Measurements from ENCODE around the gene TTL. TPM values are rescaled to one million over a fixed set of nuclear protein-coding genes. Genes with fewer than 3 reads are reported as not detected.

Gene TTL
- total RNA-seq, 1 experiment from 2014 or later: 58.9 TPM

DNA sequence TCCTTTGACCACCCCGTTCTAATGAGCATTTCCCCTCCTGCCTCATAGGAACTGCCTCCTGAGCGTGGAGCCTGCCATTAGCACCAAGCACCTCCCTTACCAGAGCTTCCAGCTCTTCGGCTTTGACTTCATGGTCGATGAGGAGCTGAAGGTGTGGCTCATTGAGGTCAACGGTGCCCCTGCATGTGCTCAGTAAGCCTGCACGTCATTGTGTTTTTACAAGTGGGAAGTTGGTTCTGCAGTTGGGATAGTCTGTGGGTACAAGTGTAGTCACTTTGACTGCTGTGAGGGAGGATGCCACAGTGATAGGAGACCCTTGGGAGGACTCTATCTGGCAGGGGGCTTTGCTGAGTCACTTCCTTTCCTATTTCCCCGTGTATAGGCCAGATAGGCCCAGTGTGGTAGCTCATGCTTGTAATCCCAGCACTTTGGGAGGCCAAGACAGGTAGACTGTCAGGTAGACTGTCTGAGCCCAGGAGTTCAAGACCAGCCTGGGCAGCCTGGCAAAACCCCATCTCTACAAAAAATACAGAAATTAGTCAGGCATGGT, 38.4 kb downstream of the TTL start:
- Histone ChIP-seq H4K5ac (ENCODE audit: insufficient read length, low read depth, low read length) (no peak overlapping the region), H3K23ac (ENCODE audit: insufficient read length, low read depth, low read length) (no peak overlapping the region), H2AK5ac (ENCODE audit: insufficient read length, low read length) (no peak overlapping the region), H3K4me1 (ENCODE audit: insufficient read depth, low read length) (no peaks in the 10 kb centered on the region), H3K79me2 (ENCODE audit: insufficient read depth, low read length) (no peaks in the 10 kb centered on the region), H2BK20ac (ENCODE audit: low read depth, low read length, poor library complexity, severe bottlenecking) (no peak overlapping the region), H3T11ph (ENCODE audit: low read length) (no peak overlapping the region), H3K14ac (ENCODE audit: insufficient read depth, low read length) (no peak overlapping the region), H4K8ac (replicated peaks; ENCODE audit: insufficient read length, low read depth, low read length) (no peak overlapping the region), H3K23me2 (ENCODE audit: insufficient read length, low read depth, low read length, poor library complexity, severe bottlenecking) (no peaks in the 10 kb centered on the region), H3K18ac (ENCODE audit: insufficient read length, low read depth, low read length) (no peak overlapping the region), H4K91ac (ENCODE audit: insufficient read length, low read depth, low read length) (no peak overlapping the region), H3K9me3 (ENCODE audit: control insufficient read depth, low read depth, low read length) (no peaks in the 10 kb centered on the region), H2BK15ac (ENCODE audit: low read depth, low read length) (no peak overlapping the region), H3K4ac (ENCODE audit: low read depth, low read length) (no peak overlapping the region), H2AFZ (ENCODE audit: low read length) (no peak overlapping the region), H3K79me1 (ENCODE audit: insufficient read depth, low read depth, low read length, poor library complexity, severe bottlenecking) (no peaks in the 10 kb centered on the region), H3K56ac (ENCODE audit: insufficient read length, low read depth, low read length) (no peak overlapping the region), H3K4me2 (ENCODE audit: insufficient read depth, insufficient read length, low read length) (no peak overlapping the region), H2BK120ac (ENCODE audit: low read depth, low read length, poor library complexity, severe bottlenecking) (no peak overlapping the region), H3K27ac (ENCODE audit: insufficient read length, low read depth, low read length) (no peak overlapping the region), H3K27me3 (ENCODE audit: insufficient read depth, low read length) (no peaks in the 10 kb centered on the region), H2BK12ac (ENCODE audit: insufficient read length, low read depth, low read length) (no peak overlapping the region), H3K9ac (ENCODE audit: extremely low read depth, insufficient read length, low read length) (no peak overlapping the region), H4K20me1 (ENCODE audit: control insufficient read depth, insufficient read depth, insufficient read length) (no peaks in the 10 kb centered on the region), H2BK5ac (ENCODE audit: insufficient read length, low read length) (no peak overlapping the region)
- H3K4me1 Mint-ChIP-seq: no peaks in the 10 kb centered on the region
- peak overlapping the region in 2 of 3 experiments; percentile 44 to 85; a peak in 4 of 7 replicates for H3K27ac Mint-ChIP-seq
- DNase-seq: no peak
- WGBS (ENCODE audit: extremely low coverage, insufficient read length, low lambda C conversion rate): no CpG with 5 or more reads among the region's 7 CpGs
- H3K9me3 Mint-ChIP-seq: peaks cover 0 to 1% of the 10 kb centered on the region in 2 experiments; a peak in 1 of 5 replicates
- H3K36me3 Mint-ChIP-seq (ENCODE audit: insufficient read depth in 1 of 3, low read depth in 3 of 3): peaks cover 46 to 76% (median 55%) of the 10 kb centered on the region in 3 experiments
- TF ChIP-seq, protein P1, sequence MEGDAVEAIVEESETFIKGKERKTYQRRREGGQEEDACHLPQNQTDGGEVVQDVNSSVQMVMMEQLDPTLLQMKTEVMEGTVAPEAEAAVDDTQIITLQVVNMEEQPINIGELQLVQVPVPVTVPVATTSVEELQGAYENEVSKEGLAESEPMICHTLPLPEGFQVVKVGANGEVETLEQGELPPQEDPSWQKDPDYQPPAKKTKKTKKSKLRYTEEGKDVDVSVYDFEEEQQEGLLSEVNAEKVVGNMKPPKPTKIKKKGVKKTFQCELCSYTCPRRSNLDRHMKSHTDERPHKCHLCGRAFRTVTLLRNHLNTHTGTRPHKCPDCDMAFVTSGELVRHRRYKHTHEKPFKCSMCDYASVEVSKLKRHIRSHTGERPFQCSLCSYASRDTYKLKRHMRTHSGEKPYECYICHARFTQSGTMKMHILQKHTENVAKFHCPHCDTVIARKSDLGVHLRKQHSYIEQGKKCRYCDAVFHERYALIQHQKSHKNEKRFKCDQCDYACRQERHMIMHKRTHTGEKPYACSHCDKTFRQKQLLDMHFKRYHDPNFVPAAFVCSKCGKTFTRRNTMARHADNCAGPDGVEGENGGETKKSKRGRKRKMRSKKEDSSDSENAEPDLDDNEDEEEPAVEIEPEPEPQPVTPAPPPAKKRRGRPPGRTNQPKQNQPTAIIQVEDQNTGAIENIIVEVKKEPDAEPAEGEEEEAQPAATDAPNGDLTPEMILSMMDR (conservative IDR thresholded peaks at IDR 0.05): no peak
- H3K4me3 Mint-ChIP-seq: no peak overlapping the region; a peak in 1 of 5 replicates
- no peaks in the 10 kb centered on the region for H3K27me3 Mint-ChIP-seq (ENCODE audit: low read depth)

Measured in H9 (cell line).